Esophagus squamous epithelium (tissue), 5 donors: Measurements from ENCODE around the gene NRCAM. TPM values are rescaled to one million over a fixed set of nuclear protein-coding genes. Genes with fewer than 3 reads are reported as not detected.

Source experiments
- DNase-seq: peaks from one replicate; lab custom pipeline; 2025; lab: John Stamatoyannopoulos, UW
- H3K27ac ChIP-seq, 4 donors: fragments of 200-600 bp; sonication (generic); one replicate each; pipeline ENCODE4 v1.5.1; 2016 to 2019; ENCODE audit warnings: mild to moderate bottlenecking in 1 of 4
- H3K27me3 ChIP-seq, 4 donors: fragments of 200-600 bp; sonication (generic); 1 replicate in 3 of 4; 2 replicates in 1 of 4; pipeline versions ENCODE4 v1.5.1 to v1.6.0; 2017 to 2021; ENCODE audit warnings: antibody characterized with exemption in 1 of 4
- H3K36me3 ChIP-seq, 3 donors: fragments of 200-600 bp; sonication (generic); one replicate each; pipeline ENCODE4 v1.5.1; 2016 to 2019
- H3K4me1 ChIP-seq, 3 donors: fragments of 200-600 bp; sonication (generic); one replicate each; pipeline ENCODE4 v1.5.1; 2017 to 2019
- H3K4me3 ChIP-seq, 4 donors: fragments of 200-600 bp; sonication (generic); 1 replicate in 3 of 4; 2 replicates in 1 of 4; pipeline ENCODE4 v1.5.1; 2016 to 2019; ENCODE audit warnings: mild to moderate bottlenecking in 2 of 4, moderate library complexity in 1 of 4
- H3K9me3 ChIP-seq, 3 donors: fragments of 200-600 bp; sonication (generic); one replicate each; pipeline ENCODE4 v1.5.1; 2016 to 2019
- CTCF ChIP-seq, 6 experiments: fragments of 450-650 bp in 4 of 6; fragments of 200-600 bp in 2 of 6; sonication (generic) in 2 of 6; IDR thresholded peaks; one replicate each; pipeline ENCODE4 v1.5.1; 2016 to 2019; ENCODE audit warnings: antibody characterized with exemption in 6 of 6, mild to moderate bottlenecking in 4 of 6, moderate library complexity in 4 of 6
- POLR2A ChIP-seq, 4 donors: fragments of 450-650 bp; IDR thresholded peaks; one replicate each; pipeline ENCODE4 v1.6.1; 2017; ENCODE audit warnings: antibody characterized with exemption in 4 of 4, mild to moderate bottlenecking in 4 of 4, moderate library complexity in 3 of 4
- WGBS, 2 donors: methylation state at CpG; one replicate each; pipeline ENCODE4 v1.1.5; 2018; 5-methylcytosine and 5-hydroxymethylcytosine counted together
- intact Hi-C: fragments of 100-400 bp; cut with DNase I; formaldehyde crosslinking; loops from one replicate; pipeline ENCODE4 v1.15.0; 2022
- total RNA-seq, 4 donors: library from RNA; depleted of rRNA; stranded (reverse); fragments of >200 nt; gene quantifications; one replicate each; pipeline ENCODE4 v1.1.0, GENCODE V29; 2016
- donor health status: DM: yes; HTN: yes; CAD: no.

NRCAM gene
- total RNA-seq, 4 donors from 2014 or later: 1.5 to 9.8 (median 6.3) TPM; not detected in 1

- DNase-seq: no peak
- intact Hi-C loops: no loop called here
- H3K9me3 ChIP-seq: no peaks in the 10 kb centered on the region
- H3K27ac ChIP-seq: no peak overlapping the region
- H3K36me3 ChIP-seq: no peaks in the 10 kb centered on the region
- TF ChIP-seq POLR2A (IDR thresholded peaks at IDR 0.05): no peak
- TF ChIP-seq CTCF (IDR thresholded peaks at IDR 0.05): no peak
- H3K4me1 ChIP-seq: peaks cover 0 to 4% (median 0%) of the 10 kb centered on the region in 3 donors
- H3K4me3 ChIP-seq: no peak overlapping the region
- no peaks in the 10 kb centered on the region for H3K27me3 ChIP-seq
Observed at GRCh38 chr7:108234971-108235450, 221.2 kb downstream of the NRCAM start.

- Histone ChIP-seq H3K4me3 (no peak overlapping the region), H3K9me3 (no peaks in the 10 kb centered on the region), H3K27me3 (no peaks in the 10 kb centered on the region), H3K36me3 (no peaks in the 10 kb centered on the region), H3K27ac (no peak overlapping the region), H3K4me1 (peaks cover 0 to 4% (median 0%) of the 10 kb centered on the region in 3 donors)
- TF ChIP-seq CTCF (IDR thresholded peaks at IDR 0.05) (no peak), POLR2A (IDR thresholded peaks at IDR 0.05) (no peak)
- intact Hi-C loops: no loop called here
- WGBS, 2 donors: 49 to 59% methylated on average over 2 of the region's 2 CpGs
- no peak for DNase-seq
Observed at GRCh38 chr7:108234281-108234680, 222.0 kb downstream of the NRCAM start.

- intact Hi-C loops: no loop called here
- Histone ChIP-seq H3K36me3 (no peaks in the 10 kb centered on the region), H3K27ac (no peak overlapping the region), H3K4me3 (no peak overlapping the region), H3K9me3 (no peaks in the 10 kb centered on the region), H3K4me1 (peaks cover 0 to 4% (median 0%) of the 10 kb centered on the region in 3 donors), H3K27me3 (no peaks in the 10 kb centered on the region)
- 80 to 89% methylated on average over 5 to 6 of the region's 6 CpGs for WGBS, 2 donors
- no peak for TF ChIP-seq POLR2A (IDR thresholded peaks at IDR 0.05)
- no peak for TF ChIP-seq CTCF (IDR thresholded peaks at IDR 0.05)
- no peak for DNase-seq
Observed at GRCh38 chr7:108232076-108232475, 224.2 kb downstream of the NRCAM start.

- DNase-seq: no peak
- intact Hi-C loops: no loop called here
Observed at GRCh38 chr7:108231221-108231620, 225.0 kb downstream of the NRCAM start.

GRCh38 chr7:108227366-108227765 lies 228.9 kb downstream of the NRCAM start:
- Histone ChIP-seq H3K27ac (no peak overlapping the region), H3K9me3 (no peaks in the 10 kb centered on the region)

More at GRCh38 chr7:108231221-108231620, 225.0 kb downstream of the NRCAM start:
- Histone ChIP-seq H3K4me3 (no peak overlapping the region), H3K27me3 (no peaks in the 10 kb centered on the region), H3K4me1 (peaks cover 0 to 4% (median 0%) of the 10 kb centered on the region in 3 donors), H3K36me3 (no peaks in the 10 kb centered on the region), H3K27ac (no peak overlapping the region), H3K9me3 (no peaks in the 10 kb centered on the region)
- TF ChIP-seq CTCF (IDR thresholded peaks at IDR 0.05): no peak
- TF ChIP-seq POLR2A (IDR thresholded peaks at IDR 0.05): no peak
- WGBS, 2 donors: 82 to 85% methylated on average over 2 of the region's 2 CpGs

More at GRCh38 chr7:108227366-108227765, 228.9 kb downstream of the NRCAM start:
- no peak for DNase-seq
- no peaks in the 10 kb centered on the region for H3K27me3 ChIP-seq
- WGBS, 2 donors: 78 to 80% methylated on average over 3 of the region's 3 CpGs
- intact Hi-C loops: no loop called here
- TF ChIP-seq POLR2A (IDR thresholded peaks at IDR 0.05) (no peak), CTCF (IDR thresholded peaks at IDR 0.05) (no peak)
- H3K4me3 ChIP-seq: no peak overlapping the region
- H3K4me1 ChIP-seq: no peaks in the 10 kb centered on the region
- H3K36me3 ChIP-seq: no peaks in the 10 kb centered on the region
